ENCODE results near the gene RAB27A. TPM values are rescaled to one million over a fixed set of nuclear protein-coding genes. Genes with fewer than 3 reads are reported as not detected.

RAB27A gene
- total and polyA plus RNA-seq, 2 donors (not counting 1 experiment from before 2014, with no cell fraction given) = 14.4 to 47.4 TPM

DNA sequence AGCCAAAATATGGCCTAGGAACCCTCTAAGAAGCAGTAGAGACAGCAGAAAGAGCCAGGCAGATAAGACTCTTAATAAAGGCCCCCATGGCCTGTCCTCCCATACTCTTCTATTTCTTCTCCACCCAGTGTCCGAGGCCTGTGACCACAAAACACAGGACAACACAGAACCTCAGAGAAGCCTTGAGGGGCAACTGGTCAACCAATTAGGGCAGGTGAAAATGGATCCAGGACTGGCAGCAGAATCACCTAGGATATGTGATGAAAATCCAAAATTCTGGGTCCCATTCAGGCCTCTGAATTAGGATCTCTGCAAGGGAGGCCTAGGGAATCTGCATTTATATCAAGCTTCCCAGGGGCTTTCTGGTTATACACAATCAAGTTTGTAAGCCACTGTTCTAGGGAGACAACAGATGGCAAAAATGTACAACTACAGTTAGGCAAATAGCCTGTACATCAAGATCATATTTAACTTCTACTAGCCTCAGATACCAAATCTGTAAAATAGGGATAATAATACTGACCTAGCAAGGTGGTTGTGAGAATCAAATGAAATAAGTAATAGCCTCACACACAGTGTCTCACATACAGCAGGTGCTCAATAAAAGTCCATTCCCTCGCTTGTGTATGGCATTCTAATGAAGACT lies 10.4 kb downstream of the RAB27A start:
- no peaks in the 10 kb centered on the region for H4K20me1 ChIP-seq (ENCODE audit: control insufficient read depth, extremely low read depth, insufficient read depth, low read length)
- no peaks in the 10 kb centered on the region for H3K36me3 ChIP-seq (ENCODE audit: control insufficient read depth, insufficient read depth, low read length)
- H3K27me3 ChIP-seq (ENCODE audit: control insufficient read depth, insufficient read depth, low read length) = no peaks in the 10 kb centered on the region
- H2AFZ ChIP-seq (ENCODE audit: low read length) = no peak overlapping the region
- H3K9ac ChIP-seq (ENCODE audit: insufficient read depth, low read length) = no peak overlapping the region
- H3K9me3 ChIP-seq (ENCODE audit: control insufficient read depth, insufficient read depth, low read depth, low read length) = no peaks in the 10 kb centered on the region
- H3K79me2 ChIP-seq (ENCODE audit: control insufficient read depth, insufficient read depth, low read length) = peaks cover 5% of the 10 kb centered on the region
- H3K4me1 ChIP-seq (ENCODE audit: control insufficient read depth, extremely low read depth, insufficient read depth, low read length) = peaks cover 24% of the 10 kb centered on the region
- peak overlapping the region; percentile 45 for H3K27ac ChIP-seq (ENCODE audit: insufficient read depth, low read length)
- no peak overlapping the region for H3K4me2 ChIP-seq (ENCODE audit: extremely low read depth, insufficient read depth, low read length)
- H3K4me3 ChIP-seq (replicated peaks in 1 of 4; ENCODE audit: control extremely low read depth in 1 of 4, insufficient read depth in 1 of 4, low read depth in 3 of 4, low read length in 4 of 4) = no peak overlapping the region
- no peak for DNase-seq (ENCODE audit: low read depth in 2 of 2)
- no peak for TF ChIP-seq EZH2 (IDR thresholded peaks at IDR 0.05; ENCODE audit: low read length, missing control alignments)
- TF ChIP-seq, protein P1, sequence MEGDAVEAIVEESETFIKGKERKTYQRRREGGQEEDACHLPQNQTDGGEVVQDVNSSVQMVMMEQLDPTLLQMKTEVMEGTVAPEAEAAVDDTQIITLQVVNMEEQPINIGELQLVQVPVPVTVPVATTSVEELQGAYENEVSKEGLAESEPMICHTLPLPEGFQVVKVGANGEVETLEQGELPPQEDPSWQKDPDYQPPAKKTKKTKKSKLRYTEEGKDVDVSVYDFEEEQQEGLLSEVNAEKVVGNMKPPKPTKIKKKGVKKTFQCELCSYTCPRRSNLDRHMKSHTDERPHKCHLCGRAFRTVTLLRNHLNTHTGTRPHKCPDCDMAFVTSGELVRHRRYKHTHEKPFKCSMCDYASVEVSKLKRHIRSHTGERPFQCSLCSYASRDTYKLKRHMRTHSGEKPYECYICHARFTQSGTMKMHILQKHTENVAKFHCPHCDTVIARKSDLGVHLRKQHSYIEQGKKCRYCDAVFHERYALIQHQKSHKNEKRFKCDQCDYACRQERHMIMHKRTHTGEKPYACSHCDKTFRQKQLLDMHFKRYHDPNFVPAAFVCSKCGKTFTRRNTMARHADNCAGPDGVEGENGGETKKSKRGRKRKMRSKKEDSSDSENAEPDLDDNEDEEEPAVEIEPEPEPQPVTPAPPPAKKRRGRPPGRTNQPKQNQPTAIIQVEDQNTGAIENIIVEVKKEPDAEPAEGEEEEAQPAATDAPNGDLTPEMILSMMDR (conservative IDR thresholded peaks at IDR 0.05 in 1 of 2, IDR thresholded peaks at IDR 0.05 in 1 of 2; ENCODE audit: low read depth in 1 of 2, low read length in 2 of 2) = no peak

DNA sequence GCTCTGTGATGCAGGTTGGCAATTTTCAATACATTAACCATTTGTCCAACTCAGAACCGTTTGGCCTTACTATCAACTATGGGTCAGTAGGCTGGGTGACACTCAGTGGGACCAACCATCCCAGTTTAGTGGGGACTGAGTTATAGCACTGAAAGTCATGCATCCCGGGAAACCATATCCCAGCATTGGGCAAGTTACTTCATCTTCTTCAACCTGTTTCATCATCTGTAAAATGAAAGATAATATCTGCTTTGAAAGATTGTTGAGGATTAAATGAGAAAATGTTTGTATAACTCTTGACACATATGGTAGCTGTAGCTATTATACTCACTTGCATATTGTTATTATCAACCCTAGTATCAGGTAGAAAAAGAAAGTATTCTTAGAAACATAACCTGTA lies 11.9 kb downstream of the RAB27A start:
- H3K27me3 ChIP-seq (ENCODE audit: control insufficient read depth, insufficient read depth, low read length) = no peaks in the 10 kb centered on the region
- H2AFZ ChIP-seq (ENCODE audit: low read length) = no peak overlapping the region
- H3K4me2 ChIP-seq (ENCODE audit: extremely low read depth, insufficient read depth, low read length) = no peak overlapping the region
- H3K9ac ChIP-seq (ENCODE audit: insufficient read depth, low read length) = no peak overlapping the region
- H4K20me1 ChIP-seq (ENCODE audit: control insufficient read depth, extremely low read depth, insufficient read depth, low read length) = no peaks in the 10 kb centered on the region
- TF ChIP-seq, protein P1 (conservative IDR thresholded peaks at IDR 0.05 in 1 of 2, IDR thresholded peaks at IDR 0.05 in 1 of 2; ENCODE audit: low read depth in 1 of 2, low read length in 2 of 2) = no peak
- TF ChIP-seq EZH2 (IDR thresholded peaks at IDR 0.05; ENCODE audit: low read length, missing control alignments) = no peak
- no peaks in the 10 kb centered on the region for H3K79me2 ChIP-seq (ENCODE audit: control insufficient read depth, insufficient read depth, low read length)
- no peak overlapping the region for H3K4me3 ChIP-seq (replicated peaks in 1 of 4; ENCODE audit: control extremely low read depth in 1 of 4, insufficient read depth in 1 of 4, low read depth in 3 of 4, low read length in 4 of 4)
- no peaks in the 10 kb centered on the region for H3K36me3 ChIP-seq (ENCODE audit: control insufficient read depth, insufficient read depth, low read length)
- H3K27ac ChIP-seq (ENCODE audit: insufficient read depth, low read length) = no peak overlapping the region
- H3K4me1 ChIP-seq (ENCODE audit: control insufficient read depth, extremely low read depth, insufficient read depth, low read length) = peaks cover 21% of the 10 kb centered on the region
- no peaks in the 10 kb centered on the region for H3K9me3 ChIP-seq (ENCODE audit: control insufficient read depth, insufficient read depth, low read depth, low read length)
- DNase-seq (ENCODE audit: low read depth in 2 of 2) = no peak

DNA sequence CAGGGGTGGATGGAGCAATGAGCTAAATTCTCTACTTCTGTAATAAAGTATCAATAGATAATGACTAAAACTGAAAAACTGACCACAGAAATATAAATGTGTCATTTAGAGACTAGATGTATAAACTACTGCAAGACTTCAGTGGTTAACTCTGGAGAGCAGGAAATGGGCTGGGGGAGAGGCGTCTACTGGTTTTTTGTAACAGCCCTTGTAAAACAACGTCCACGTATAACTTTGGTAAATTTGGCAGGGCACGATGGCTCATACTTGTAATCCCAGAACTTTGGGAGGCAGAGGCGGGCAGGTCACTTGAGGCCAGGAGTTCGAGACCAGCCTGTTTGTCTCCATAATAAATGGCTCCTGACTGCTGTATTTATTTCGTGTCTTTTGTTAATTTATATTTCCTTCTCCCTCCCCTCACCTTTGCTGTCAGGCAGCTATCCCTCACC lies 12.5 kb downstream of the RAB27A start:
- H3K4me3 ChIP-seq (replicated peaks in 1 of 4; ENCODE audit: control extremely low read depth in 1 of 4, insufficient read depth in 1 of 4, low read depth in 3 of 4, low read length in 4 of 4) = no peak overlapping the region
- no peak overlapping the region for H3K27ac ChIP-seq (ENCODE audit: insufficient read depth, low read length)
- no peaks in the 10 kb centered on the region for H3K9me3 ChIP-seq (ENCODE audit: control insufficient read depth, insufficient read depth, low read depth, low read length)
- no peak overlapping the region for H3K4me2 ChIP-seq (ENCODE audit: extremely low read depth, insufficient read depth, low read length)
- no peaks in the 10 kb centered on the region for H3K79me2 ChIP-seq (ENCODE audit: control insufficient read depth, insufficient read depth, low read length)
- no peak overlapping the region for H2AFZ ChIP-seq (ENCODE audit: low read length)
- no peaks in the 10 kb centered on the region for H3K27me3 ChIP-seq (ENCODE audit: control insufficient read depth, insufficient read depth, low read length)
- H3K4me1 ChIP-seq (ENCODE audit: control insufficient read depth, extremely low read depth, insufficient read depth, low read length) = peaks cover 16% of the 10 kb centered on the region
- H4K20me1 ChIP-seq (ENCODE audit: control insufficient read depth, extremely low read depth, insufficient read depth, low read length) = no peaks in the 10 kb centered on the region
- H3K9ac ChIP-seq (ENCODE audit: insufficient read depth, low read length) = no peak overlapping the region
- H3K36me3 ChIP-seq (ENCODE audit: control insufficient read depth, insufficient read depth, low read length) = no peaks in the 10 kb centered on the region
- peak; percentile 75 to 80 for DNase-seq (ENCODE audit: low read depth in 2 of 2)
- no peak for TF ChIP-seq EZH2 (IDR thresholded peaks at IDR 0.05; ENCODE audit: low read length, missing control alignments)
- TF ChIP-seq, protein P1 (conservative IDR thresholded peaks at IDR 0.05 in 1 of 2, IDR thresholded peaks at IDR 0.05 in 1 of 2; ENCODE audit: low read depth in 1 of 2, low read length in 2 of 2) = no peak

Data from fibroblast of lung (primary cell).